Thyroid gland (tissue), 4 donors: ENCODE data around the gene OXCT2. TPM values are rescaled to one million over a fixed set of nuclear protein-coding genes. Genes with fewer than 3 reads are reported as not detected.
A peak's percentile ranks its signal among the peaks of the same experiment; 100 is the strongest.
"Not testable (repeated sequence)": the region's sequence is repeated elsewhere in the genome, so short reads cannot be mapped to it uniquely, and the experiment has no call there.

ENCODE experiments used
- DNase-seq, 2 donors: peaks; one replicate each; pipeline ENCODE4 v3.0.0-alpha.2; 2019
- H3K27ac ChIP-seq, 3 donors: fragments of 200-600 bp; sonication (generic); 1 replicate in 2 of 3; 2 replicates in 1 of 3; pipeline ENCODE4 v1.5.1; 2016 to 2019; ENCODE audit warnings: mild to moderate bottlenecking in 1 of 3, moderate library complexity in 1 of 3
- H3K27me3 ChIP-seq: fragments of 200-600 bp; sonication (generic); one replicate; pipeline ENCODE4 v1.5.1; 2019
- H3K36me3 ChIP-seq, 2 donors: fragments of 200-600 bp; sonication (generic); one replicate each; pipeline ENCODE4 v1.5.1; 2016 to 2019
- H3K4me1 ChIP-seq, 2 donors: fragments of 200-600 bp; sonication (generic); one replicate each; pipeline ENCODE4 v1.5.1; 2017 to 2019
- H3K4me3 ChIP-seq, 3 donors: fragments of 200-600 bp; sonication (generic); replicated peaks in 1 of 3; 1 replicate in 2 of 3; 2 replicates in 1 of 3; pipeline ENCODE4 v1.5.1; 2016; ENCODE audit warnings: mild to moderate bottlenecking in 1 of 3
- H3K9me3 ChIP-seq: fragments of 200-600 bp; sonication (generic); one replicate; pipeline ENCODE4 v1.5.1; 2017
- POLR2A ChIP-seq, 2 donors: fragments of 450-650 bp; IDR thresholded peaks; one replicate each; pipeline ENCODE4 v1.6.1; 2017; ENCODE audit warnings: antibody characterized with exemption in 2 of 2, mild to moderate bottlenecking in 2 of 2, moderate library complexity in 1 of 2
- WGBS, 2 donors: methylation state at CpG; one replicate each; pipeline ENCODE4 v1.1.5; 2017; 5-methylcytosine and 5-hydroxymethylcytosine counted together
- intact Hi-C: fragments of 100-400 bp; cut with DNase I; formaldehyde crosslinking; loops from one replicate; pipeline ENCODE4 v1.15.1; 2023
- total RNA-seq, 4 donors: library from RNA; depleted of rRNA; stranded (reverse); fragments of >200 nt; gene quantifications; one replicate each; pipeline ENCODE4 v1.2.3, GENCODE V29; 2016
- TF ChIP-seq, protein P1 (sequence below), 6 experiments: fragments of 200-600 bp in 3 of 6; fragments of 450-650 bp in 3 of 6; sonication (generic) in 3 of 6; IDR thresholded peaks; one replicate each; pipeline ENCODE4 v1.5.1; 2016 to 2019; ENCODE audit warnings: antibody characterized with exemption in 6 of 6, mild to moderate bottlenecking in 2 of 6, inconsistent platforms in 1 of 6, moderate library complexity in 1 of 6

The OXCT2 gene
- 1 to 10 TPM; 2.6 to 8.2 (median 3.5) TPM for total RNA-seq

DNA sequence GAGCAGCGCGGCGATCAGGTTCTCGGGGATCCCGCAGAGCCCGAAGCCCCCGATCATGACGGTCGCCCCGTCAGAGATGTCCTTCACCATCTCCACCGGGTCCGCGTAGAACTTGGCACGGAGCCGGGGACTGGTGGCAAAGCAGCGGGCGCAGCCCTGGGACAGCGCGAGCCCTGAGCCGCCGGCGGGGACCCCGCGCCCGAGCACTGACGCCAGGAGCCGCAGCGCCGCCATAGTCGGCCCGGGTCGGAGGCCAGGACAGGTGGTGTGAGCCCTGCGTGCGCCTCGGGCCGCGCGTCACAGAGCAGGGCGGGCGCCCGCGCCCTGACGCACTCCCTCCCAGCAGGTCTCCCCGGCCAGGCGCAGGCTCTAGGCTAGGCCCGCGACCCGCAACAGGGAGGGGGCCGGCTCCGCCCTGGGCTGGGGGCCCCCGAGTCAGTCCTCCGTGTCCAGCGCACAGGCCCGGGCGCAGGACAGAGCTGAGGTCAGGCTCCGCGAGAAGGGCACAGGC lies at the start of gene OXCT2:
Gene OXCT2, minus strand, starts transcription at position 327 of the 511 bp plus-strand sequence. Its CDS starts 93 bp downstream, at position 234.
- H3K9me3 ChIP-seq, H3K4me1 ChIP-seq, H3K27ac ChIP-seq, H3K27me3 ChIP-seq, H3K4me3 ChIP-seq, H3K36me3 ChIP-seq, intact Hi-C loops: not testable (repeated sequence)
- no CpG with 5 or more reads among the region's 57 CpGs for WGBS, 2 donors
- DNase-seq, result peak in 1 of 2 donors; percentile 24

DNA sequence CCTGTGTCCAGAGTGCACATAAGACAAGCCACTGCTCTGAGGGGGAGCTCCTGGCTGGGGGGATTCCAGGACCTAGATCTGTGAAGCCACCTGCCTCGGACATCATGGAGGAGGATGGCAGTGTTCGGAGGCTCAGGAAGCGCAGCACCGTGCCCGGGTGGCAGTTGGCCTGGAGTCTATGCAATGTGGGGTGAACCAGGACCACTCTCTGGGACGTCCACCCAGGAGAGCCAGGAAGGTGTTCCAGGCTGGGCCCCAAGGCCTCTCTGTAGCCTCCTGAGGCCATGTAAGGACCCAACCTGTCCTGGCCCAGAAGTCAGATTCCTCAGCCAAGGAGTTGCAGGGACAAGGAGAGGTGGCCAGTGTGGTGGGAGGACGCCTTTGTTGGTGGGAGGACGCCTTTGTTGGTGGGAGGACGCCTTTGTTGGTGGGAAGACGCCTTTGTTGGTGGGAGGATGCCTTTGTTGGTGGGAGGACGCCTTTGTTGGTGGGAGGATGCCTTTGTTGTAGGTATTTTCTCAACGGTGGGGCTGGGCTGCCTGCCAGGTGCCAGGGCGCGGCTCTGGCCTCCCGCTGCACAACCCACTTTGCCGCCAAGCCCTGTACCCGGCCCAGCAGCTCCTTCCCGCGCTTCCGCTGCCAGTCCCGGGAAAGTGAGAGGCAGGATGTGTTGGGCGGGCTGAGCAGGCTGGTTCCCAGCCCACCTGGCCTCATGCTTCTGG lies 48.1 kb upstream of the OXCT2 start:
- Histone ChIP-seq H3K27ac (no peak overlapping the region), H3K27me3 (no peaks in the 10 kb centered on the region), H3K36me3 (no peaks in the 10 kb centered on the region), H3K4me3 (no peak overlapping the region), H3K4me1 (peaks cover 0 to 17% of the 10 kb centered on the region in 2 donors), H3K9me3 (no peaks in the 10 kb centered on the region)
- intact Hi-C loops, result loop anchor here (2.0 to 5.0 kb wide), 2 partner anchors 83 to 154 kb away; partner anchors contain the start of gene MYCL
- TF ChIP-seq, protein P1, sequence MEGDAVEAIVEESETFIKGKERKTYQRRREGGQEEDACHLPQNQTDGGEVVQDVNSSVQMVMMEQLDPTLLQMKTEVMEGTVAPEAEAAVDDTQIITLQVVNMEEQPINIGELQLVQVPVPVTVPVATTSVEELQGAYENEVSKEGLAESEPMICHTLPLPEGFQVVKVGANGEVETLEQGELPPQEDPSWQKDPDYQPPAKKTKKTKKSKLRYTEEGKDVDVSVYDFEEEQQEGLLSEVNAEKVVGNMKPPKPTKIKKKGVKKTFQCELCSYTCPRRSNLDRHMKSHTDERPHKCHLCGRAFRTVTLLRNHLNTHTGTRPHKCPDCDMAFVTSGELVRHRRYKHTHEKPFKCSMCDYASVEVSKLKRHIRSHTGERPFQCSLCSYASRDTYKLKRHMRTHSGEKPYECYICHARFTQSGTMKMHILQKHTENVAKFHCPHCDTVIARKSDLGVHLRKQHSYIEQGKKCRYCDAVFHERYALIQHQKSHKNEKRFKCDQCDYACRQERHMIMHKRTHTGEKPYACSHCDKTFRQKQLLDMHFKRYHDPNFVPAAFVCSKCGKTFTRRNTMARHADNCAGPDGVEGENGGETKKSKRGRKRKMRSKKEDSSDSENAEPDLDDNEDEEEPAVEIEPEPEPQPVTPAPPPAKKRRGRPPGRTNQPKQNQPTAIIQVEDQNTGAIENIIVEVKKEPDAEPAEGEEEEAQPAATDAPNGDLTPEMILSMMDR (IDR thresholded peaks at IDR 0.05), result no peak
- no peak for TF ChIP-seq POLR2A (IDR thresholded peaks at IDR 0.05)
- no peak for DNase-seq
- 83 to 90% methylated on average over 20 of the region's 22 CpGs for WGBS, 2 donors

DNA sequence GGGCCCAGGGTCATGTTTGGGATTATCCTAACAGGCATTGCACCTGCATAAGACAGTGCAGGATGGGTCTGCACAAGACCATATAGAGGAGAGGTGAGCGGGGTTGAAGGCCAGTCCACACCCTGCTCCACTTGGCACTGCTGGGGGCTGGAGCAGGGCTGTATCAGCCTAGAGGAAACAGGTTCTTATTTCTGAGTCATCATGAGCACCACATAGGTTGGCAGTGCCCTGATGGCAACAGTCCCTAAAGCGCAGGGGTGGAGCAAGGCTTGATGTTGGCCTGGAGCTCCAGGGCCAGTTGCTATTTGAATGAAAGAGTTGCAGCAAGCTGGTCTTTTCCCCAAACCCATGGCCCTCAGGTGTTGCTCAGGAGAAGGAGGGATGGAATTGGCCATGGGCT lies 47.3 kb upstream of the OXCT2 start:
- Histone ChIP-seq H3K36me3 (no peaks in the 10 kb centered on the region), H3K27ac (no peak overlapping the region), H3K4me1 (peaks cover 0 to 17% of the 10 kb centered on the region in 2 donors), H3K9me3 (no peaks in the 10 kb centered on the region), H3K27me3 (no peaks in the 10 kb centered on the region), H3K4me3 (no peak overlapping the region)
- no peak for TF ChIP-seq POLR2A (IDR thresholded peaks at IDR 0.05)
- TF ChIP-seq, protein P1 (IDR thresholded peaks at IDR 0.05), result no peak
- 93 to 100% methylated on average over 2 of the region's 2 CpGs for WGBS, 2 donors
- intact Hi-C loops, result loop anchor here (2.0 to 5.0 kb wide), 2 partner anchors 84 to 154 kb away; partner anchors contain the start of gene MYCL
- no peak for DNase-seq

DNA sequence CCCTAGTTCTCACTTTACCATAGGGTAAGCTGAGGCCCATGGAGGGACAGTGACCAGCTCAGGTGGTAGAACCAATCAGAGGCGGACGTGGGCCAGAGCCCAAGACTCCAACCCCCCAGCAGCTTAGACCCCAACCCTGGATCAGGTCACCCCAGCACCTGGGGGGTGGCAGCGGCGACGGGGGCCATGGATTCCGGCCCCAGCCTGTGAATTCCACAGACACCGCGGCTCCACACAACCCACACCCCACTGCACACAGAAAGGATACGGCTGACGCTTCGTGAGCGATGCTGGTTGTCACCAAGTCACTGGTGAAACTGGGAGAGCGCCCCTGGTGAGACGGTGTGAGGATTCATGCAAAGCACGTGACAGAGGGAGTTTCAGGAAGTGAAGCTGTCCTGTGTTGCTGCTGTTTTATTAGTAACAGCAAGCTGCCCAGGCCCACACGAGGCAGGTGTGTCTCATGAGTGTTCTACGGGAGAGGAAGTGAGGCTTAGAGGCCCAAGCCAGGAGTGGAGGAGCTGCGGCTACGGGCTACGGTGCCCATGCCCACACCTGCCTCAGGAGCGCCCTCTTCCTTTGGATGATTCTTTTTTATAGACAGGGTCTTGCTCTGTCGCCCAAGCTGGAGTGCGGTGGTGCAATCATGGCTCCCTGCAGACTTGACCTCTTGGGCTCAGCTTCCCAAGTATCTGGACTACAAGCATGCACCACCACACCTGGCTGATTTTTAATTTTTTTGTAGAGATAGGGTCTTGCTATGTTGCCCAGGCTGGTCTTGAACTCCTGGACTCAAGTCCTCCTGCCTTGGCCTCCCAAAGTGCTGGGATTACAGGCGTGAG lies 46.2 kb upstream of the OXCT2 start:
- intact Hi-C loops, result loop anchor here (5.0 kb wide), 1 partner anchor 85 kb away; the partner anchor contains the start of gene MYCL
- TF ChIP-seq, protein P1 (IDR thresholded peaks at IDR 0.05), result peak in 1 of 6 experiments; percentile 35
- 44 to 56% methylated on average over 11 to 19 of the region's 24 CpGs for WGBS, 2 donors
- not testable (repeated sequence) for H3K27me3 ChIP-seq, H3K36me3 ChIP-seq, H3K9me3 ChIP-seq, H3K4me3 ChIP-seq
- Histone ChIP-seq H3K27ac (peak overlapping the region in 1 of 3 donors; percentile 44), H3K4me1 (peaks cover 0 to 14% of the 10 kb centered on the region in 2 donors)
- DNase-seq, result peak; percentile 67 to 77

DNA sequence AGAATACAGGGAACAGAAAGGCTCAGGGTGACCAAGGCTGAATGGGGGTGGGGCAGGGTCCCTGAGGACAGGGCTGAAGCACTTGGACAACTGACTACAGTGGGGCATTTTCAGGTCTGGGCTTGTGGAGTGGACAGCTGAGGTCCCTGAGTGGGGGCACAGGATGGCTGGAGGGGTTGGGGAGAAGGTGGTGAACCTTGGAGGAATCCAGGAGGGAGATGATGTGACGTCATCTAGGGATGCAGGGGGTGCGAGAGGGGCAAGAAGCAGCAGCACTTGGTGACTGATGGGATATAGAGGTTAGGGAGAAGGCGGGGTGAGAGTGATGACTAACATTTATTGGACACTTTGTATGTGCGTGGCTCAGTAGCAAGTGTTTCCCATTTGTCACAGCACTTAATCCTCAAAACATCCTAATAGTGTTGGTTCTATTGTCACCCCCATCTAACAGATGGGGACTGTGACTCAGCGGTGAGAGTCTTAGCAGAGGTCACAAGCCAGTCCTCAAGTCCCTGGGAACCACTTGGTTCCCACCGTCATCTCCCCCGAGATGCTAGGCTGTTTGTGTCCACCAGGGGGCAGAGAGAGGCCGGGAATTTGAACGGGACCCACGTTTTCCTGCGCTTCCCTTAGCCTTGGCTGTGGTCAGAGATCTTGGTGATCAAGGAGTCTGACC lies 45.4 kb upstream of the OXCT2 start:
- H3K27ac ChIP-seq, result no peak overlapping the region
- H3K4me1 ChIP-seq, result peaks cover 0 to 6% of the 10 kb centered on the region in 2 donors
- DNase-seq, result peak; percentile 77 to 78
- H3K27me3 ChIP-seq, result no peaks in the 10 kb centered on the region
- H3K9me3 ChIP-seq, result no peaks in the 10 kb centered on the region
- TF ChIP-seq, protein P1 (IDR thresholded peaks at IDR 0.05), result peak; percentile 73 to 96 (median 89)
- TF ChIP-seq POLR2A (IDR thresholded peaks at IDR 0.05), result no peak
- H3K36me3 ChIP-seq, result no peaks in the 10 kb centered on the region
- WGBS, 2 donors, result 13 to 17% methylated on average over 11 of the region's 11 CpGs
- no peak overlapping the region for H3K4me3 ChIP-seq
- intact Hi-C loops, result loop anchor here (5.0 kb wide), 1 partner anchor 86 kb away; the partner anchor contains the start of gene MYCL
